ENCODE data around the gene MAPK8IP3.
"Not testable (repeated sequence)": the region's sequence is repeated elsewhere in the genome, so short reads cannot be mapped to it uniquely, and the experiment has no call there.

MAPK8IP3 gene

DNA sequence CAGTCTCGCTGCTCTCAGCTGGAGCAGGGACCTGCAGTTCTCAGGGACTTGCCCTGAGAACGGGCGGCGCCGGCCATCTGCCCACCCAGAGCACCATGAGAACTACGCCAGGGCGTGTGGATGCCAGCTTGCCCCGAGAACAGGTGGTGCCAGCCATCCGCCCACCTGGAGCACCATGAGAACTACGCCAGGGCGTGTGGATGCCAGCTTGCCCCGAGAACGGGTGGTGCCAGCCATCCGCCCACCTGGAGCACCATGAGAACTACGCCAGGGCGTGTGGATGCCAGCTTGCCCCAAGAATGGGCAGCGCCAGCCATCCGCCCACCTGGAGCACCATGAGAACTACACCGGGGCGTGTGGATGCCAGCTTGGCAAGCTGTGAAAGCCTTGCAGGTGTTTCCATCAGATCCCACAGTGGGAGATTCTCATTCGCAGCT lies 26.6 kb downstream of the MAPK8IP3 start:
- not testable (repeated sequence) for H3K9me3 ChIP-seq (ENCODE audit: control insufficient read depth, low read length); H3K36me3 ChIP-seq (ENCODE audit: control insufficient read depth, insufficient read depth, low read length); H3K27me3 ChIP-seq (ENCODE audit: control insufficient read depth, insufficient read depth, low read length); H3K4me1 ChIP-seq (ENCODE audit: control insufficient read depth, insufficient read depth, low read length); H3K4me3 ChIP-seq (ENCODE audit: low read length); H3K9ac ChIP-seq (ENCODE audit: low read length)

DNA sequence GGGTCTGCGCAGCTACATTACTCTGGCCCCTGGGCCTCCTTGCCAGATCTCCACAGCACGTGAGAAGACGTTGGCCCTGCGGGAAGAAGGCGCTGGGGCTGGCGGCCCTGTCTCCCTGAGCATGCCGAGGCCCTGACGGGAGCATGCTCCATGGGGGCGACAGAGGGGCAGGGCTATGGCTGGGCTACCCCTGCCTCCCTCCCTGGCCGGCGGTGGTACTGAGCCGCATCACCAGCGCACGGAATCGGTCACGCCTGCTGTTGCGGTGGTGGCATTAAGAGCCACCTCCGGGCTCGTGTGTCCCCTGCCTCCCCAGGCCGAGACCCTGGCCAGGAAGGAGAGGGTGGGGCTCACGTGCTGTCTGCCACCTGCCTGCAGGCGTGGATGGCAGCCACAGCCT lies 28.1 kb downstream of the MAPK8IP3 start:
- Histone ChIP-seq H3K9me3 (ENCODE audit: control insufficient read depth, low read length) (no peaks in the 10 kb centered on the region), H3K4me1 (ENCODE audit: control insufficient read depth, insufficient read depth, low read length) (no peaks in the 10 kb centered on the region), H3K4me3 (ENCODE audit: low read length) (no peak overlapping the region), H3K9ac (ENCODE audit: low read length) (no peak overlapping the region), H3K27me3 (ENCODE audit: control insufficient read depth, insufficient read depth, low read length) (no peaks in the 10 kb centered on the region), H3K36me3 (ENCODE audit: control insufficient read depth, insufficient read depth, low read length) (peaks cover 4% of the 10 kb centered on the region)

DNA sequence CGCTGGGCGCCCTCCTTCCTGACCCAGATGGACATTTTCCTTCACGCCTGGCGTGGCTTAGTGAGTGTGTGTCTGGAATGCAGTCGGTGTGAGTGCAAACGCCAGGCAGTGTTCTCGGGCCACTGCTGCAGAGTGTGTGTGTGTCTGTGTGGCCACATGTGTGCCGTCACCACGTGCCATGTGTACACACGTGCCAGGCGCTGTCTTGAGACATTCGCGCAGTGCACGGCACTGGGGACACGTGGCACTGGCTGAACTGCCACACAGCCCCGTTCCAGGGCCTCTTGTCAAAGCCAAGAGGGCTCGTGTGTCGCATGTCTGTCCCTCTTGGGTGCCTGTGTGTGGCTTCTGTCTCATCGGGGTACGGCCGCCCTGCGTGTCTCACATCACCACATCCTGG lies 28.8 kb downstream of the MAPK8IP3 start:
- no peaks in the 10 kb centered on the region for H3K4me1 ChIP-seq (ENCODE audit: control insufficient read depth, insufficient read depth, low read length)
- no peaks in the 10 kb centered on the region for H3K9me3 ChIP-seq (ENCODE audit: control insufficient read depth, low read length)
- H3K36me3 ChIP-seq (ENCODE audit: control insufficient read depth, insufficient read depth, low read length) = peaks cover 4% of the 10 kb centered on the region
- H3K27me3 ChIP-seq (ENCODE audit: control insufficient read depth, insufficient read depth, low read length) = no peaks in the 10 kb centered on the region
- H3K9ac ChIP-seq (ENCODE audit: low read length) = no peak overlapping the region
- H3K4me3 ChIP-seq (ENCODE audit: low read length) = no peak overlapping the region

DNA sequence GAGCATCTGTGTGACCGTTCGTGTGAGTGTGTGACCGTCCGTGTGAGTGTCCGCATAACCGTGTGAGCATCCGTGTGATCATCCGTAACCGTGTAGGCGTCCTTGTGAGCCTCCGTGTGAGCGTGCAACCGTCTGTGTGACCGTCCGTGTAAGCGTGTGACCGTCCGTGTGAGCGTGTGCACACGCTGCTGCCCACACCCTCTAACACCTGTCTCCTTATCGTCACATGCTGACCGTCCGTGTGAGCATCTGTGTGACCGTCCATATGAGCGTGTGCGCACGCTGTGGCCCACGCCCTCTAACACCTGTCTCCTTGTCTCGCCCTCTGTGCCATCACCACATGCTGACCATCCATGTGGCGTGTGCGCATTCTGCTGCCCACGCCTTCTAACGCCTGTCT lies 34.2 kb downstream of the MAPK8IP3 start:
- no peak overlapping the region for H3K4me3 ChIP-seq (ENCODE audit: low read length)
- H3K9me3 ChIP-seq (ENCODE audit: control insufficient read depth, low read length) = no peaks in the 10 kb centered on the region
- H3K4me1 ChIP-seq (ENCODE audit: control insufficient read depth, insufficient read depth, low read length) = no peaks in the 10 kb centered on the region
- H3K36me3 ChIP-seq (ENCODE audit: control insufficient read depth, insufficient read depth, low read length) = no peaks in the 10 kb centered on the region
- H3K9ac ChIP-seq (ENCODE audit: low read length) = no peak overlapping the region
- H3K27me3 ChIP-seq (ENCODE audit: control insufficient read depth, insufficient read depth, low read length) = no peaks in the 10 kb centered on the region

DNA sequence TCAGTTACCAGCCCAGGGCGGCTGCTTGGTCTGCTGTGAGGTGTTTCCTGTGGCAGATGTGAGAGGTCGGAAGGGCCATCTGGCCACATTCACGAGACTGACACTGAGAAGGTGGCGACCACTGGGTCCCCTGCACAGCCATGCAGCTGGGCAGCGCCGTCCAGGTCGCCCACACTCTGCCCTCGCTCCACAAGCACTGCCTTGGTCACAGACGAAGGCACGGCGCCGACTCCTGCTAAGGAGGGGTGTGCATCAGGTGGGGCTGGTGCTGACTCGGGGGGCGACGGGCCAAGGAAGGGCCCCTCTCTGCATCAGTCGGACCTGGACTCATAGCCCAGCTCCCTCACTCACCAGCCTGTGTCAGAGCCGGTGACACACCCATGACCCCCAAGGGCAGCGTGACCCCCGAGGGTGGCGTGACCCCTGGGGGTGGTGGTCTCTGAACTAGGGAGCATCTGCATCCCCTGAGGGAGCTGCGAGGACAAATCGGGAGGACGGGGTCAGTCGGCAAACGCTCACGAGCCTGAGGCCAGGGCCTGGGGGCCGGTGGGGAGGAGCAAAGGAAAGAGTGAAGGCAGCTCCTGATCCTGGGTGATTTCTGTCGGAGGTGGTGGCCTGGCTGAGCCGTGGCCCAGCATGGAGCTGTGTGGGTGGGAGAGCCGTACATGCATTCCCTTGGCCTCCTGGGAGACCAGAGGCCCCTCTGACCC lies 34.9 kb downstream of the MAPK8IP3 start:
- no peak overlapping the region for H3K4me3 ChIP-seq (ENCODE audit: low read length)
- H3K9me3 ChIP-seq (ENCODE audit: control insufficient read depth, low read length) = no peaks in the 10 kb centered on the region
- no peak overlapping the region for H3K9ac ChIP-seq (ENCODE audit: low read length)
- no peaks in the 10 kb centered on the region for H3K27me3 ChIP-seq (ENCODE audit: control insufficient read depth, insufficient read depth, low read length)
- no peaks in the 10 kb centered on the region for H3K36me3 ChIP-seq (ENCODE audit: control insufficient read depth, insufficient read depth, low read length)
- H3K4me1 ChIP-seq (ENCODE audit: control insufficient read depth, insufficient read depth, low read length) = no peaks in the 10 kb centered on the region

DNA sequence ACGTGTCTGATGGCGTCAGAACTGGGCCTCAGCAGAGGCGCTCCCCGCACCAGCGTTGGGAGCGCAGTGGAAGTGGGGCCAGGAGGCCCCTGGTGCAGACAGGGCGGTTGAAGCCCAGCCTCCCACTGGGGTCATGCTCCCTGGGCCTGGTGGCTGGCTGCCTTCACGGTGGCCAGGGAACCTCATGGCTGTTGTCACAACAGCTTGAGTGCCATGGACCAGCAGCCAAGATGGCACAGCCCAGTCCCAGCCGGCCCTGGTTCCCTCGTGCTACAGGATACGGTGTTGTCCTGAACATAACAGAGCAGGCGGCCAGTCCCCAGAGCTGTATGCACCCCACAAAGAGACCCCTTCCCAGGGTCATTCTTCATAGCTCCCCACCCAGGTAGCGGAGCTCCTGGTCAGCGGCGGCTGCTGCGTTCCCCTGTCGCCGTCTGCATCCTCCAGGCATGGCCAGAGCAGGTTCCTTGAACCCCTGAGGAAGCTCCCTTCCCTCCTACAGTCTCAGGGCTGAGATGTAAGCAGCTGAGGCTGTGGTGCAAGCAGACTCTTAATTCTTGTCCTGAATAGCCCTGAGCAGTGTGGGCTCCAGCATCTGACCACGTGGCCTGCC lies 35.7 kb downstream of the MAPK8IP3 start:
- Histone ChIP-seq H3K4me3 (ENCODE audit: low read length) (no peak overlapping the region), H3K9ac (ENCODE audit: low read length) (no peak overlapping the region), H3K9me3 (ENCODE audit: control insufficient read depth, low read length) (no peaks in the 10 kb centered on the region), H3K27me3 (ENCODE audit: control insufficient read depth, insufficient read depth, low read length) (no peaks in the 10 kb centered on the region), H3K4me1 (ENCODE audit: control insufficient read depth, insufficient read depth, low read length) (no peaks in the 10 kb centered on the region), H3K36me3 (ENCODE audit: control insufficient read depth, insufficient read depth, low read length) (no peaks in the 10 kb centered on the region)

DNA sequence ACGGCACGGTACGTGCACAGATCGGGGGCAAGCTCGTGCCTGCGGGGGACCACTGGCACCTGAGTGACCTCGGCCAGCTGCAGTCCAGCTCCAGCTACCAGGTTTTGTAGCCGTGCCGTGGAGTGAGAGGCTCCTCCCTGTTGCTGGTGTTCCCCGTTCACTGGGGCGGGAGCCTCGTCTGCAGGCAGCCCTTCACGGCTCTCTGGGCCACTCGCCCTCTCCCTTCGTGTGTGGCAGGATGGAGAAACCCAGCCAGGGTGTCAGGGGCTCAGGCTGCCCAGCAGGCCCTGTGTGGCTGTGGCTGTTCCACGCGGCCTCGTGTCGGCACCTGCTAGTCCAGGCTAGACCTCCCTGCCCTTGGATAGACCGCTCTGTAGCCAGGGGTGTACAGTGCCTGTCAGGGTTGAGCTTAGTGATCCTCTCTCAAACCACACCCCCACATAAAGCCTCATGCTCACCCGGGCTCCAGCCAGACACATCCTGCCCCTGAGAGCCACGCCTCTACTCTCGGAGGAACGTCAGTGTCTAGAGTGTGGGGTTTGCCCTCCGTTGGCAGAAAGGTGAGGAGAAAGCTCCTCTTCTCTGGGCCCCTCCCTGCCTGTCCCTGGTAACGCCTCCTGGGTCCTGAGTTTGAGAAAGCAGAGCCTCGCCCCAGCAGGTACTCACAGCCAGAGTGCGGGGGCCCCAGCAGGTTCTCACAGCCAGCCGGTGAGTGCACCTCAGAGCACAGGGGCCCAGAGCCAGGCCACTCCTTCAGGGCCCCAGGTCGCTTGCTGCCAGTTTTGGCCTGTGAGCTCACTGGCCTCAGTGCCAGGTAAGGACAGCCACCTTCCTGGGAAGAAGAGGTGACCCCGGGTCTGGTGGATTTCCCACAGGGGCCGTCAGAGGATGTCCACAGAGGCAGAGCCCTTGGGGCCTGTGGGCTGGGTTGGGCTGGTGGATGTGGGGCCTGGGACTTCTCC lies 37.7 kb downstream of the MAPK8IP3 start:
- no peak overlapping the region for H3K9ac ChIP-seq (ENCODE audit: low read length)
- no peak overlapping the region for H3K4me3 ChIP-seq (ENCODE audit: low read length)
- peaks cover 3% of the 10 kb centered on the region for H3K36me3 ChIP-seq (ENCODE audit: control insufficient read depth, insufficient read depth, low read length)
- H3K4me1 ChIP-seq (ENCODE audit: control insufficient read depth, insufficient read depth, low read length) = no peaks in the 10 kb centered on the region
- no peaks in the 10 kb centered on the region for H3K9me3 ChIP-seq (ENCODE audit: control insufficient read depth, low read length)
- no peaks in the 10 kb centered on the region for H3K27me3 ChIP-seq (ENCODE audit: control insufficient read depth, insufficient read depth, low read length)

DNA sequence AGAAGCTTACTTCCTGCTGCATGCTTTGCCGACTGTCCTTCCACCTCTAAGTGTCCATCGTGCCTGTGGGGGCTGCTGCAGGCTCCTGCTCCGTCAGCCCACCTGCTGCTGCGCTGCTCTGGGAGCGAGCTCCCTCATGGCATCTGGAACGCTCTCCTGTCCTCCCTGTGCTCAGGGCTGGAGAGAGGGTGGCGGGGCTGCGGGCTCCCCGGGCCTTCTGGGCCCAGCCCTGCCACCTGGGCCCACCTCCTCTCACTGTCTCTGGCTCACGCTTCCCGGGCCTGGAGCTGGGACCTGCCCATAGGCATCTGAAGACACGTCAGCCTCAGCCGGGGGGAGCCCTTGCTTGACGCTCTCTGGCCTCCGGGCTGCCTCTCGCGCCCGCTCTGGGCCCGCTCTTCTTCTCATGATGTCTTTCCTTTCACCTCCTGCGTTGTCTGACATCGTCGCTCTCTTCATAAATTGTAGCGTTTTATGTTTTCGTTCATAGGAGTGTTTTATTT lies 38.4 kb downstream of the MAPK8IP3 start:
- Histone ChIP-seq H3K9ac (ENCODE audit: low read length) (no peak overlapping the region), H3K36me3 (ENCODE audit: control insufficient read depth, insufficient read depth, low read length) (peaks cover 8% of the 10 kb centered on the region), H3K27me3 (ENCODE audit: control insufficient read depth, insufficient read depth, low read length) (no peaks in the 10 kb centered on the region), H3K4me1 (ENCODE audit: control insufficient read depth, insufficient read depth, low read length) (no peaks in the 10 kb centered on the region), H3K4me3 (ENCODE audit: low read length) (no peak overlapping the region), H3K9me3 (ENCODE audit: control insufficient read depth, low read length) (no peaks in the 10 kb centered on the region)

DNA sequence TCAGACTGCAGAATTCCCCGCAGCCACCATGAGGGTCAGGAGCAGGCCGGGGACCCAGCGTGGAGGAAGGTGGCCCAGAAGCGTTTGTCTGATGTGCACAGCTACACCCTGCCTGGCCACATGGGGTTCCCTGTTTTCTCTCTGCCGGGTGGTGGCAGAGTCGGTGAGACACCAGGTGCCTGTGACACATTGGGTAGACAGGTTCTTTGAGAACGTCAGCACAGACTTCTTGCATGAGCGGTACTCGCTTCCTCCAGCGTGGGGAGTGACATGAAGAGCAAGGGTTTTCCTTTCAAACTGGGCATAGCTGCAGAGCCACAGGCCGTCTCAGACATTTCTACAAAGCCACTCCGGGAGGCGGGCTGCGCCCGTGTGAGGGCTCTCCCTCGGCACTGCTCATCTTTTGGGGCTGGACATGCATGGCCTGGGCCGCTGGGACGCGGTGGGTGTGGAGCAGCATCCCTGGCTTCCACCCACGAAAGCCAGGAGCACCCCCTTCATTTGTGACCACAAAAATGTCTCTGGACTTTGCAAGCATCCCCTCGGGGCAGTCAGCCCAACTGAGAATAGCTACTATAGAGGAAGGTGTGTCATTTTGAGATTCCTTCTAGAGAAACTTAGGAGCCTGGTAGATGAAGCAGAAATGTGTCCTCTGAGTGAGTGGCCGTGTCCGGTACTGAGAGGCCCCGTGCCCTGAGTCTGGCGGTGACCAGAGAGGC lies 39.3 kb downstream of the MAPK8IP3 start:
- Histone ChIP-seq H3K4me3 (ENCODE audit: low read length) (no peak overlapping the region), H3K27me3 (ENCODE audit: control insufficient read depth, insufficient read depth, low read length) (no peaks in the 10 kb centered on the region), H3K9me3 (ENCODE audit: control insufficient read depth, low read length) (no peaks in the 10 kb centered on the region), H3K9ac (ENCODE audit: low read length) (no peak overlapping the region), H3K36me3 (ENCODE audit: control insufficient read depth, insufficient read depth, low read length) (peaks cover 12% of the 10 kb centered on the region), H3K4me1 (ENCODE audit: control insufficient read depth, insufficient read depth, low read length) (no peaks in the 10 kb centered on the region)

DNA sequence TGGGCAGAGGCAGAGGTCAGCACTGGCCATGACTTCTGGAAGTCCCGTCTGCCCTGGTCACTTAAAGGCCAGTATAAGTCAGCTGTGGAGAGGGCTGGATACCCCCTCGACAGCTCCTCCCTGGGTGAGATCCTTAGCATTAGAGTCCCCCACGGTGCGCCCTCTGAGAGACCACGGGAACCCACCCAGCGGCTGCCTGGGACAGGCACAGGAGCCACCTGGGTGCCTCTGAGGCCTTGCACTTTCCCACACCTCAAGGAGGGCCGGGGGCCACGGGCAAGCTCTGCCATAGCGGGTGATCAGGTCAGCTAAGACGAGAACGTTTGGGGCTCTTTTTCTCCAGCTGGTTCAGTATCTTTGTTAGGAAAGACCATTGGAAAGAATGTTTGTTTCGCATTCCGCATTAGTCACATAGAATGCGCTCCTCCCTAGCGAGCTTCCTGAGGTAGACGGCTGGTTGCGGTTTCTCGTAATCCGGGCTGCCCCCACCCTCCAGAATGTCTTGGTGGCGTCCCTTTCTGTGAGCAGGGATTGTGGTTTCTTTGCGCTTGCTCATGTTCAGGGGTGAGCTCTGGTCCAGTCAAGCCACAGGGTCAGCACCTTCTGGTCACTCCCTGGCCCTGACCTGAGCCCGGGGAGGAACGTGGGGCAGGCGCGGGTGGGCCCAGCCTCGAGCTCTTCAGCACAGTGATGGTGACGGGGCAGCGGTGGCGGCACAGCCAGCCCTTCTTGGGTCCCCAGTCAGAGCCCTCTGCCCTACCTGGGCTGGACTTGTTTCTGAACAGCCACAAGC lies 40.1 kb downstream of the MAPK8IP3 start:
- H3K27me3 ChIP-seq (ENCODE audit: control insufficient read depth, insufficient read depth, low read length) = no peaks in the 10 kb centered on the region
- no peaks in the 10 kb centered on the region for H3K9me3 ChIP-seq (ENCODE audit: control insufficient read depth, low read length)
- H3K4me3 ChIP-seq (ENCODE audit: low read length) = no peak overlapping the region
- H3K9ac ChIP-seq (ENCODE audit: low read length) = no peak overlapping the region
- H3K4me1 ChIP-seq (ENCODE audit: control insufficient read depth, insufficient read depth, low read length) = no peaks in the 10 kb centered on the region
- peaks cover 12% of the 10 kb centered on the region for H3K36me3 ChIP-seq (ENCODE audit: control insufficient read depth, insufficient read depth, low read length)

DNA sequence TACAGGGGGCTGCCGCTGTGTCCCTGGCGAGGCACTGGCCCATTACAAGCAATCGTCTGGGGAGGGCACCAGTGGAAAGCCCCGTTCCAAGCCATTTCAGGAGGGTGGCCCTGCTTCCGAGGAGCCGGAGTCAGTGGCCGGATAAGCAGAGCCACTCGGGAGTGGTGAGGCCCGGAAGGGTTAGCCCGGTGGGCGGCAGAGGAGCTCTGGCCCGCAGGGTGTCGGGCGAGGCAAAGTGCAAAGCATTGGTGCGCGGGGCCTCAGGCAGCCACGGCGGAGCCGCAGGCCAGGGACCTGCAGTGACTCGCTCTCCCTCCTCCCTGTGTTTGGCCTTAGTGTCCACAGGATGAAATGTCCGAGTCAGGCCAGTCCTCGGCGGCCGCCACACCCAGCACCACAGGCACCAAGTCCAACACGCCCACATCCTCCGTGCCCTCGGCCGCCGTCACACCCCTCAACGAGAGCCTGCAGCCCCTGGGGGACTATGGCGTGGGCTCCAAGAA lies 40.7 kb downstream of the MAPK8IP3 start:
- H3K4me1 ChIP-seq (ENCODE audit: control insufficient read depth, insufficient read depth, low read length) = no peaks in the 10 kb centered on the region
- peaks cover 12% of the 10 kb centered on the region for H3K36me3 ChIP-seq (ENCODE audit: control insufficient read depth, insufficient read depth, low read length)
- no peaks in the 10 kb centered on the region for H3K9me3 ChIP-seq (ENCODE audit: control insufficient read depth, low read length)
- no peak overlapping the region for H3K9ac ChIP-seq (ENCODE audit: low read length)
- no peak overlapping the region for H3K4me3 ChIP-seq (ENCODE audit: low read length)
- H3K27me3 ChIP-seq (ENCODE audit: control insufficient read depth, insufficient read depth, low read length) = no peaks in the 10 kb centered on the region
